Measurements from ENCODE around the gene FAM111B.
A peak's percentile ranks its signal among the peaks of the same experiment; 100 is the strongest.
"Not testable (repeated sequence)": the region's sequence is repeated elsewhere in the genome, so short reads cannot be mapped to it uniquely, and the experiment has no call there.

The FAM111B gene

GRCh38 chr11:59107721-59108120 is 684 bp downstream of the FAM111B start:
- DNase-seq: not testable (repeated sequence)

- DNase-seq: no peak
Measured at GRCh38 chr11:59112494-59112893, 5.5 kb downstream of the FAM111B start.

GRCh38 chr11:59114344-59114743 is 7.3 kb downstream of the FAM111B start:
- no peak for DNase-seq

DNA sequence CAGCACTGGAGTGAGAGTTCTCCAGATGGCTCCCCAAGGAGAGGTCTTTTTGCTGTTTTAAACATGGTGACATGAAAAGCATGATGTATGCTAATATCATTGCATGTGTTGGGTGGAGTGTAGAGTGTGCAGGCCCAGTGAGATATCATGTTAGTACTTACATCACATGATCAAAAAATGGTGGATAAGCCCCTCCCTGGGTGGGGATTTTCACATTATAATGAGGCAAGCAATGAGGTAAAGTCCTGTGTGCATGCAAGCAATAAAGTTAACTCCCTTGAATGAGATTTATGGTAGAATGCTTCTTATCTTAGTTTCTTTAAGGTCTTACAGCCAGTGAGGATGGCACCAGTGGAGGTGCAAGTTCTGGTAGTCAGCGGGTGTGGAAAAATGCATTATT is 8.5 kb downstream of the FAM111B start:
- DNase-seq: no peak

GRCh38 chr11:59117774-59118173 is 10.7 kb downstream of the FAM111B start:
- no peak for DNase-seq

- no peak for DNase-seq
Measured at GRCh38 chr11:59119826-59120225, 12.8 kb downstream of the FAM111B start.

DNA sequence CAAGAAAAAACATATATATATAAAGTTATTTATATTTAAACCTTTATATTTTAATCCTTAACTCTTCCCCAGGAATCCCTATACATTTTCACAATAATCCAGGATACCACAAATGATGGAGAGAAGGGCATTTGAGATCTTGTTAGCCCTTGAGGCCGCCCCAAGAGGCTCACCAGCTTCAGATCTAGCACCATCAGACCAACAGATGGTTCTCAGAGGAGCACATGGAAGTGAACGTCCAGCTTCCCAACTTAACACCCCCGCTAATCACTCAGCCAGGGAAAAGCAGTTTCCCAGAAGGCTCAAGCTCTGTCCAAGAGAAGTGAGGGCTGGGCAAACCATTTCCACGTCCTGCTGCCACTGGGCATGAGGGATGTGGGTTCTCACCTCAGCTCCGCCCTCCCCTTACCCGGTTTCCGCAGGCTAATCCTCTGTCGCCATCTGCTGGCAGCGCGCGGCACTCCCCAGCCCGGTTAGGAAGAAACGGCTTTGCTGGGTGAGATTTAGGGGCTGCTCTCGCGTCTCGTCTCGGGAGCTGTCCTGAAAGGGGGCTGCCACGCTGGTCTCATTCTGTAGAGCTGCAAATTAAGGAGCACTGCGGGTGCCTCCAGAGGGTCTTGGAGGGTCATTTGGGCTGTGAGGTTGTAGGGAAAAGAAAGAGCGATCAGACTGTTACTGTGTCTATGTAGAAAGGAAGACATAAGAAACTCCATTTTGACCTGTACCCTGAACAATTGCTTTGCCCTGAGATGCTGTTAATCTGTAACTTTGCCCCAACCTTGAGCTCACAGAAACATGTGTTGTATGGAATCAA is 28.8 kb downstream of the FAM111B start:
- peak; percentile 5 for DNase-seq

DNA sequence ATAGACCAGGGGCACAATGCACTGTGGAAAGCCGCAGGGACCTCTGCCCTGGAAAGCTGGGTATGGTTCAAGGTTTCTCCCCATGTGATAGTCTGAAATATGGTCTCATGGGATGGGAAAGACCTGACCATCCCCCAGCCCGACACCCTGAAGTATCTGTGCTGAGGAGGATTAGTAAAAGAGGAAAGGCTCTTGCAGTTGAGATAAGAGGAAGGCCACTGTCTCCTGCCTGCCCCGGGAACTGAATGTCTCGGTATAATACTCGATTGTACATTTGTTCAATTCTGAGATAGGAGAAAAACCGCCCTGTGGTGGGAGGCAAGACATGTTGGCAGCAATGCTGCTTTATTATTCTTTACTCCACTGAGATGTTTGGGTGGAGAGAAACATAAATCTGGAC is 29.5 kb downstream of the FAM111B start:
- DNase-seq: not testable (repeated sequence)

- no peak for DNase-seq
Measured at GRCh38 chr11:59137190-59137589, 30.2 kb downstream of the FAM111B start.

DNA sequence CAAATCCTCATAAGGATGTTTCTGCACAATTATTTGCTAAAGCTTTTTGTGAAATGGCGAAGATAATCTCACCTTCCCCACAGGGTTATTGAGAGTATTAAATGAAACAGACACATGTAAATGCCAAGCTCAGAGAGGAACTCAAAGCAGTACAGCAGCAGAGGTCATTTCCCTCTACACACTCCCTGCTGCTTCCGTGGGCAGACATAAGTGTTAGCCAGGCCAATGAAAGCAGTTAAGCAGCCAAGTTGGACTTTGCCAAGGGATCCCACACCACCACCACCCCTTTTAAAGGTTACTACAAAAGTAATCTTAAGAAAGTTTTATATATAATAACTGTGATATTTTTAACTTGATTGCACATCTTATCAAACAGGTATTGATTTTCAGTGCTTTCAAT is 31.6 kb downstream of the FAM111B start:
- DNase-seq: no peak

GRCh38 chr11:59141191-59141590 is 34.2 kb downstream of the FAM111B start:
- DNase-seq: no peak

DNA sequence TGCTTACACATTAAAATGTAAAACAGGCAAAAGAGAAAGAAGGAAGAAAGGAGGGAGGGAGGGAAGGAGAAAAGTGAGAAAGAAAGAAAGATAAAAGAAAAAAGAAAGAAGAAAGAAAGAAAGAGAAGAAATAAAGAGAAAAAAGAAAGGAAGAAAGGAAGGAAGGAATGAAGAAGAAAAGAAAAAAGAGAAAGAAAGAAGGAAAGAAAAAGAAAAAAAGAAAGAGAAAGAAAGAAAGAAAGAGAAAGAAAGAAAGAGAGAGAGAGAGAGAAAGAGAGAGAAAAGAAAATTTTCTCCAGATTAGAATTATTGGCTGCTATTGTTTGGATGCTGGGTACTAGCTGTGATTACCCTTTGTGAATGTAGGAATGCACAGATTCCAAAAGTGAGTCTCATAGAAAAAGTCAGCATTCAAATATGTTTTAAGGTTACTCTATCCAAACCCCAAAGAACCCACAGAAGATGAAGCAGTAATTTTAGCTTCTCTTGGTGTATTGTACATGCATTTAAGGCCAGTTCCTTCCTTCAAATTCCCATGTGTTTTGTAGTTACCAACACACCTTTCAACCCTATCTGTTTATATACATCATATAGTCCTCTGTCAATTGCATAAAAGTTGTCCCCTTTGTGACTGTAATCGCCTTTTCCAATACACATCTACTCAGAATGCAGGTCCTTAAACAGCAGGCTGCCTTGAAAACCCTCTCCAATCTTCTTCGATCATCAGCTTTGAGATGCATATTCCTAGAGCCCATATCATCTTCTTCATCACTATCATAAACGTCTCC is 34.8 kb downstream of the FAM111B start:
- no peak for DNase-seq

DNA sequence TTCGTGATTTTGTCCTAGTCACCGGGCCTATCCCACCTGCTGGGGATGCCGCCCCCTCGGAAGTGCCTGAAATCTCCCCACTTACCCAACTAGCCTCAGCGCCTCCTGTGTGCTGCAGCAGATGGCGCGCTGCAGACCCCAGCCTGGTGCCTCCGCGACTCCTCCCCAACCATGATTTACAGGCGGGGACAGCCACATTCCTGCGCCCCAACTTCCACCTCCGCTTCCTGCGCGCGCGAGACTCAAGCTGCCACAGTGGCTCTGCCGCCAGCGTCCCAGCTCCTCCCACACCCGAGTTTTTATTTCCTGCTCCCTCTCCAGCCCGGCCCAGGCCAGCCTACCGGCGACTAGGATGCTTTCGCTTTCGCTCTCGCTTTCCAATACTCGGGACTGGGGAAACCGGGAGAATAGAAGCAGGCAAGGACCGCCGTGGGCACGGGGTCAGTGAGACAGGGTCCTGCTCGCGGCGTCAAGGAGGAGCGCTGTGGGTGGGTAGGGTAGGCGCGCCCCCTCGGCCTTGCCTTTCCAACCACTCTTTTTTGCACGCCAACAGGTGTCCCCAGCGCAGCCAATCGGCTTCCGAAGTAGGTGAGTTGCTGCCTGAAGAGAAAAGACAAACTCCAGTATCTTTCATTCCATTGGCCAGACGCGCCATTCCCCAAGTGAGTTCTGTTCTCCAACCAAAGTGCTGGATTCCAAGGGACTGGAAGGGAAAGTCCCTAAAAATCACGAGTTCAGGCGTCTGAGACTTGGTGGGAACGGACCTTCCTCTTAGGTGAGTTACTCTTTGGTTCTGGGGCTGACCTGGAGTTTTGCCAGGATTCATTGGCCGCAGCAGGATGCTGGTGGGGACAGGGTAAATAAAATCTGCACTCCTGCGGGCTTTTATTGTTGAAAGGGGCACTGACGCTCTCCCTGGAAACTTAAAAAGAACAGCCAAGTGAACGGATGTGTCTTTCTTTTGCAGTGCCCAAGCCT is 35.8 kb downstream of the FAM111B start, which contains the start of gene FAM111A:
TSS of gene FAM111A (plus strand) at position 327 of the 978 bp plus-strand sequence. CDS start 6,017 bp downstream, outside the sequence.
- peak; percentile 40 for DNase-seq

DNA sequence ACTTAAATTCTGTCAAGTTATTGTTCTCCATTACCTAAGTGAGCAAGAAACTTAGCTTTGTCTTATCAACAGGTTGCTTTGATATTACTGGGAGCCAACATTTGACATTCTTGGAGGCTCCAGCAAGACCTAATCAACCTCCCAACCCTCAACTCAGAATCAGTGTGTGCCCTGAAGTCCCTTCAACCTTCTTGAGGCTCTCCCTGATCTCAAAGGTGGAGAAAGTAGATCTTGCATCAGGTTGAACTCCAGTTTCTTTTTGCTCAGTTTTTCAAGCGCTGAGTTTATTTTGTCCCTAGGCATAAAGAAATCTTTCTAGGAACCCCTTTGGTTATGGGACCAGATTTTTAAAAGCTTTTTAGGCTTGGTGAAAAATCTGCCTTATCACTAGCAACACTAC is 37.1 kb downstream of the FAM111B start:
- DNase-seq: no peak

DNA sequence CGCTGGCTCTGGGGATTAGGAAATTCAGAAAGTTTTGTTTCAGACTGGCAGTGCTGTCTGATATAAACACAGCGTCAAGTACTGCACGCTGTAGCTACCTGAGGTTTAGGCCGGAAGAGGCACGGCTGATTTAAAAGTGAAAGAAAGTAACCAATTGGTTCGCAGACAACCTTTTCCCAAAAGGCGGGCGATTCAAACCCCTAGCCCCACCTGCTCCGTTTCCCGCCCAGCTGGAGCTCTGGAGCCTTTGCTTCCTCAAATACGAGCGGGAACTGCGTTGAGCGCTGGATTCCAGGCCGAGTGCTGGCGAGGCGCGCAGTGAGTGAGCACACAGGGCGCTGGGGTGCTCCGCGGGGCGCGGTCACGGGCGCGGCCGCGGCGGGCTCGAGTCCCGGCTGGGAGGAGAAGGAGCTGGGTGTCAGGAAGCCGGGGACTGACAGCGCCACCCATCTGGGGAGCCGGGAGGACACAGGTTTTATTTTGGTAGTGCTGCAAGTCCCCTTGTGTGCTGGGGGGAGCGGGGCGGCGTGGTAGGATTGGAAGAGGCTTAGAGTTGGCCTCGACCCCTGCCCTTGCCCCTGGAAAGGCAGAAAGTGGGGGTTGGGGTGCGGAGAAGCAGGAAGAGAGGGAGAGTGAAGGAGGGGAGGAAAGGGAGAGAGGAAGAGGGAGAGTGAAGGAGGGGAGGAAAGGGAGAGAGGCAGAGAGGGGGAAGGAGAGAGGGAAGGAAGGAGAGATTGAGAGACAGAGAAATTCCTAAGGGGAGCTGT is 37.7 kb downstream of the FAM111B start:
- DNase-seq: peak; percentile 78

DNA sequence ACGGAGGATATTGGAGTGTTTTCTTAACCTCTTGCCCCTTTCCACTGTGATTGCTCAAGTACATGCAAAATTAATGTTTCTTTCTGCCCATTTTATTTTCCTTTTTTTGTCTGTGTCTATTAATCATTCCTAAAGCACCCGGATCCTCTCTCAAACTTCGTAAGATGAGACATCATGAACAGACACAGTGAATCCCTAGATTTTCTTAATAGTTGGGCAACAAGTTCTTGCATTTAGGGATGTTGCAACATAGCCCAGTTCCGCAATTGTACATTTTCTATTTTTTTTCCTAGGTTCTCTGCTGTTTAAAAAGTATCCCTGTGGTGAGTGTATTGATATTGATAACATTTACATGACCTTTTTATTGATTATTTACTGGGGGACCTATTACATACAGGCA is 38.5 kb downstream of the FAM111B start:
- DNase-seq: no peak

GRCh38 chr11:59151761-59152160 is 44.7 kb downstream of the FAM111B start:
- DNase-seq: no peak

- no peak for DNase-seq
Measured at GRCh38 chr11:59152312-59152951, 45.4 kb downstream of the FAM111B start.

GRCh38 chr11:59154610-59155009 is 47.6 kb downstream of the FAM111B start:
- DNase-seq: no peak

- no peak for DNase-seq
Measured at GRCh38 chr11:59157433-59157832, 50.4 kb downstream of the FAM111B start.

Data from NCI-H2081 treated with DMSO at 0.1 percent for 48 hours (cell line).